T47D (cell line): ENCODE data around the gene ATP6V1B1.

Source experiments
- DNase-seq, 2 experiments: peaks; one replicate each; pipeline versions ENCODE4 v3.0.0 to v3.0.0-alpha.2; 2011 to 2012; ENCODE audit warnings: low read depth in 1 of 2, low spot score in 1 of 2
- JUND ChIP-seq: IDR thresholded peaks from 2 replicates; pipeline ENCODE4 v1.6.1; 2012; ENCODE audit warnings: low read depth
- in situ Hi-C: cut with HindIII; loops from 2 replicates; pipeline ENCODE4 v1.10.0; 2016; ENCODE audit warnings: low sequenced_read_pairs, low pct_unique_long_range_greater_than_20kb

The ATP6V1B1 gene

GRCh38 chr2:70936979-70937811, 1.5 kb downstream of the ATP6V1B1 start:
- in situ Hi-C loops = no loop called here
- no peak for TF ChIP-seq JUND
- DNase-seq = no peak

- DNase-seq = no peak
- in situ Hi-C loops = no loop called here
- no peak for TF ChIP-seq JUND
Observed at GRCh38 chr2:70937866-70938585, 2.3 kb downstream of the ATP6V1B1 start.

- DNase-seq = no peak
- in situ Hi-C loops = no loop called here
- TF ChIP-seq JUND = no peak
Observed at GRCh38 chr2:70938586-70938950, 2.9 kb downstream of the ATP6V1B1 start.

- DNase-seq = no peak
- TF ChIP-seq JUND = no peak
- in situ Hi-C loops = no loop called here
Observed at GRCh38 chr2:70939001-70939838, 3.5 kb downstream of the ATP6V1B1 start.

- in situ Hi-C loops = no loop called here
- TF ChIP-seq JUND = no peak
Observed at GRCh38 chr2:70939839-70940580, 4.3 kb downstream of the ATP6V1B1 start.

GRCh38 chr2:70941186-70941585, 5.5 kb downstream of the ATP6V1B1 start:
- DNase-seq = no peak
- no peak for TF ChIP-seq JUND
- in situ Hi-C loops = no loop called here

More at GRCh38 chr2:70939839-70940580, 4.3 kb downstream of the ATP6V1B1 start:
- no peak for DNase-seq

- DNase-seq = no peak
- in situ Hi-C loops = no loop called here
- no peak for TF ChIP-seq JUND
Observed at GRCh38 chr2:70941701-70942100, 6.0 kb downstream of the ATP6V1B1 start.

GRCh38 chr2:70942396-70943204, 6.9 kb downstream of the ATP6V1B1 start:
- DNase-seq = no peak
- TF ChIP-seq JUND = no peak
- in situ Hi-C loops = no loop called here

GRCh38 chr2:70943205-70943871, 7.6 kb downstream of the ATP6V1B1 start:
- in situ Hi-C loops = no loop called here
- no peak for TF ChIP-seq JUND
- no peak for DNase-seq

GRCh38 chr2:70944111-70944690, 8.5 kb downstream of the ATP6V1B1 start:
- DNase-seq = no peak
- TF ChIP-seq JUND = no peak
- in situ Hi-C loops = no loop called here
